H9 (cell line): Measurements from ENCODE around the gene TRPM3. TPM values are rescaled to one million over a fixed set of nuclear protein-coding genes. Genes with fewer than 3 reads are reported as not detected.

ENCODE experiments used
- DNase-seq: peaks from one replicate; pipeline ENCODE4 v3.0.0-alpha.2; 2017
- H2AFZ ChIP-seq: one replicate; pipeline ENCODE4 v1.6.1; 2013; ENCODE audit warnings: mild to moderate bottlenecking, low read length, control low read depth, moderate library complexity
- H2AK5ac ChIP-seq: 2 replicates; pipeline ENCODE4 v1.6.1; 2013; ENCODE audit warnings: low read length, control low read depth, mixed read lengths; ENCODE audit not compliant: insufficient read length
- H2BK120ac ChIP-seq: one replicate; pipeline ENCODE4 v1.6.1; 2013; ENCODE audit warnings: low read depth, mild to moderate bottlenecking, low read length, control low read depth, inconsistent platforms; ENCODE audit not compliant: poor library complexity, severe bottlenecking
- H2BK12ac ChIP-seq: 2 replicates; pipeline ENCODE4 v1.6.1; 2013; ENCODE audit warnings: low read length, control low read depth, mixed read lengths, low read depth; ENCODE audit not compliant: insufficient read length
- H2BK15ac ChIP-seq: 2 replicates; pipeline ENCODE4 v1.6.1; 2013; ENCODE audit warnings: low read depth, low read length, control low read depth
- H2BK20ac ChIP-seq: one replicate; pipeline ENCODE4 v1.6.1; 2013; ENCODE audit warnings: low read depth, mild to moderate bottlenecking, low read length, control low read depth, inconsistent platforms; ENCODE audit not compliant: poor library complexity, severe bottlenecking
- H2BK5ac ChIP-seq: 2 replicates; pipeline ENCODE4 v1.6.1; 2013; ENCODE audit warnings: low read length, control low read depth, mixed read lengths; ENCODE audit not compliant: insufficient read length
- H3K14ac ChIP-seq: 2 replicates; pipeline ENCODE4 v1.6.1; 2013; ENCODE audit warnings: low read length, control low read depth; ENCODE audit not compliant: insufficient read depth
- H3K18ac ChIP-seq: 2 replicates; pipeline ENCODE4 v1.6.1; 2013; ENCODE audit warnings: low read depth, mild to moderate bottlenecking, mixed read lengths, low read length, control low read depth; ENCODE audit not compliant: insufficient read length
- H3K23ac ChIP-seq: 2 replicates; pipeline ENCODE4 v1.6.1; 2013; ENCODE audit warnings: low read length, control low read depth, mixed read lengths, low read depth; ENCODE audit not compliant: insufficient read length
- H3K23me2 ChIP-seq: 2 replicates; pipeline ENCODE4 v1.6.1; 2013; ENCODE audit warnings: low read depth, mild to moderate bottlenecking, mixed read lengths, low read length, control low read depth; ENCODE audit not compliant: insufficient read length, poor library complexity, severe bottlenecking
- H3K27ac ChIP-seq: 2 replicates; pipeline ENCODE4 v1.5.1; 2013; ENCODE audit warnings: low read length, control low read depth, mixed read lengths, low read depth; ENCODE audit not compliant: insufficient read length
- H3K27me3 ChIP-seq: 2 replicates; pipeline ENCODE4 v1.6.1; 2013; ENCODE audit warnings: low read length, control low read depth, inconsistent platforms; ENCODE audit not compliant: insufficient read depth
- H3K4ac ChIP-seq: 2 replicates; pipeline ENCODE4 v1.6.1; 2013; ENCODE audit warnings: low read depth, mild to moderate bottlenecking, control low read depth, inconsistent platforms, low read length, moderate library complexity
- H3K4me1 ChIP-seq: 2 replicates; pipeline ENCODE4 v1.6.1; 2013; ENCODE audit warnings: low read length, control low read depth, inconsistent platforms; ENCODE audit not compliant: insufficient read depth
- H3K4me2 ChIP-seq: 2 replicates; pipeline ENCODE4 v1.6.1; 2013; ENCODE audit warnings: low read length, control low read depth, mixed read lengths; ENCODE audit not compliant: insufficient read length, insufficient read depth
- H3K56ac ChIP-seq: 2 replicates; pipeline ENCODE4 v1.6.1; 2013; ENCODE audit warnings: low read depth, mild to moderate bottlenecking, mixed read lengths, low read length, control low read depth; ENCODE audit not compliant: insufficient read length
- H3K79me1 ChIP-seq: 2 replicates; pipeline ENCODE4 v1.6.1; 2013; ENCODE audit warnings: low read depth, mild to moderate bottlenecking, moderate library complexity, low read length, control low read depth, inconsistent platforms; ENCODE audit not compliant: insufficient read depth, poor library complexity, severe bottlenecking
- H3K79me2 ChIP-seq: 2 replicates; pipeline ENCODE4 v1.6.1; 2013; ENCODE audit warnings: low read length, control low read depth, inconsistent platforms; ENCODE audit not compliant: insufficient read depth
- H3K9ac ChIP-seq: 2 replicates; pipeline ENCODE4 v1.6.1; 2013; ENCODE audit warnings: low read length, control low read depth, mixed read lengths; ENCODE audit not compliant: insufficient read length; ENCODE audit errors: extremely low read depth
- H3K9me3 ChIP-seq: one replicate; pipeline ENCODE4 v1.6.1; 2013; ENCODE audit warnings: low read depth, low read length, inconsistent platforms; ENCODE audit not compliant: control insufficient read depth
- H3T11ph ChIP-seq: one replicate; pipeline ENCODE4 v1.6.1; 2013; ENCODE audit warnings: mild to moderate bottlenecking, low read length, control low read depth, inconsistent platforms
- H4K20me1 ChIP-seq: one replicate; pipeline ENCODE4 v1.6.1; 2013; ENCODE audit not compliant: control insufficient read depth, insufficient read length, insufficient read depth
- H4K5ac ChIP-seq: 2 replicates; pipeline ENCODE4 v1.6.1; 2013; ENCODE audit warnings: low read depth, mild to moderate bottlenecking, mixed read lengths, low read length, control low read depth; ENCODE audit not compliant: insufficient read length
- H4K8ac ChIP-seq: replicated peaks from 2 replicates; pipeline ENCODE4 v1.6.1; 2013; ENCODE audit warnings: low read length, control low read depth, mixed read lengths, low read depth; ENCODE audit not compliant: insufficient read length
- H4K91ac ChIP-seq: 2 replicates; pipeline ENCODE4 v1.6.1; 2013; ENCODE audit warnings: low read depth, mild to moderate bottlenecking, moderate library complexity, mixed read lengths, low read length, control low read depth; ENCODE audit not compliant: insufficient read length
- H3K27ac Mint-ChIP-seq, 3 experiments: 2 replicates in 2 of 3; 3 replicates in 1 of 3; pipeline ENCODE4 v1.8.0; 2020 to 2021; ENCODE audit warnings: mixed read lengths in 3 of 3, mild to moderate bottlenecking in 1 of 3, moderate library complexity in 1 of 3
- H3K27me3 Mint-ChIP-seq: 2 replicates; pipeline ENCODE4 v1.8.0; 2021; ENCODE audit warnings: low read depth, mild to moderate bottlenecking, moderate library complexity, mixed read lengths
- H3K36me3 Mint-ChIP-seq, 3 experiments: 2 replicates in 2 of 3; 3 replicates in 1 of 3; pipeline ENCODE4 v1.8.0; 2020 to 2021; ENCODE audit warnings: low read depth in 3 of 3, mixed read lengths in 3 of 3; ENCODE audit not compliant: insufficient read depth in 1 of 3
- H3K4me1 Mint-ChIP-seq, 2 experiments: 2 replicates each; pipeline ENCODE4 v1.8.0; 2020; ENCODE audit warnings: mixed read lengths in 2 of 2
- H3K4me3 Mint-ChIP-seq, 2 experiments: 2 replicates in 1 of 2; 3 replicates in 1 of 2; pipeline ENCODE4 v1.8.0; 2020 to 2021; ENCODE audit warnings: mild to moderate bottlenecking in 2 of 2, mixed read lengths in 2 of 2, moderate library complexity in 1 of 2
- H3K9me3 Mint-ChIP-seq, 2 experiments: 2 replicates in 1 of 2; 3 replicates in 1 of 2; pipeline ENCODE4 v1.8.0; 2020; ENCODE audit warnings: mild to moderate bottlenecking in 2 of 2, mixed read lengths in 2 of 2, moderate library complexity in 1 of 2
- WGBS: extraction: QIAGEN DNeasy Blood & Tissue Kit; methylation state at CpG from one replicate; pipeline ENCODE4 v1.1.7; 2013; ENCODE audit warnings: missing lambda C conversion rate, low lambda C conversion rate, mixed read lengths; ENCODE audit not compliant: insufficient read length; ENCODE audit errors: extremely low coverage; 5-methylcytosine and 5-hydroxymethylcytosine counted together
- total RNA-seq: library from RNA; stranded (reverse); gene quantifications from 2 replicates; pipeline ENCODE4 v1.2.1, GENCODE V29; 2021
- TF ChIP-seq, protein P1 (sequence below): fragments of 200-600 bp; sonication (generic); conservative IDR thresholded peaks from 3 replicates; pipeline ENCODE4 v1.8.0; 2021; ENCODE audit warnings: antibody characterized with exemption, mild to moderate bottlenecking

The TRPM3 gene
- total RNA-seq, 1 experiment from 2014 or later: 10.3 TPM

DNA sequence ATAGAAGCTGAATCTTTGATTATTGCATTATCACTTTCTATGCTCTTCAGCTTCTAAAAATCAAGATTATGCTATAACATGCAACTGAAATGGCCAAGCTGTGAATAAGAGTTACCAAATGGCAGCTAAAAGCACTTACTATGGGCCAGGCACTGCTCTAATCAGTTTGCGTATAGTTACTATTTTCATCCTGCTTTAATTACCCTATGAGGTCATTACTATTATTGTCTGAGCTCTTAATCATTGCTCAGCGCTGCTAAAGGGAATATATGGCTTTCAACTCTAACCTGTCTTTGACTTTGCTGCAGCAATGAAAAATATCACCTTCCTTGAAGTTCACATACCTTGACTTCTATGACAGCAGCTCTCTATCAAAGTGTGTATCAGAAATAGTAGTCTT lies 210.8 kb downstream of the TRPM3 start:
- no peak overlapping the region for H2BK12ac ChIP-seq

More for the DNA sequence above, 210.8 kb downstream of the TRPM3 start:
- no CpG with 5 or more reads among the region's 2 CpGs for WGBS
- Mint-ChIP-seq H3K27ac (no peak overlapping the region), H3K9me3 (peaks cover 0 to 3% of the 10 kb centered on the region in 2 experiments; a peak in 2 of 5 replicates), H3K4me1 (no peaks in the 10 kb centered on the region), H3K4me3 (no peak overlapping the region), H3K27me3 (no peaks in the 10 kb centered on the region), H3K36me3 (peaks cover 0 to 6% (median 2%) of the 10 kb centered on the region in 3 experiments; a peak in 3 of 7 replicates)
- Histone ChIP-seq H3K9ac (no peak overlapping the region), H3K27me3 (no peaks in the 10 kb centered on the region), H3K4me2 (no peak overlapping the region), H3K56ac (no peak overlapping the region), H3K18ac (no peak overlapping the region), H4K91ac (no peak overlapping the region), H3K23ac (no peak overlapping the region), H3K79me2 (no peaks in the 10 kb centered on the region), H3K79me1 (no peaks in the 10 kb centered on the region), H2BK20ac (no peak overlapping the region), H2AK5ac (no peak overlapping the region), H4K5ac (no peak overlapping the region), H3K23me2 (no peaks in the 10 kb centered on the region), H3K9me3 (no peaks in the 10 kb centered on the region), H3K4ac (no peak overlapping the region), H3K27ac (no peak overlapping the region), H2BK15ac (no peak overlapping the region), H2AFZ (no peak overlapping the region), H2BK5ac (no peak overlapping the region), H2BK120ac (no peak overlapping the region), H3T11ph (no peak overlapping the region), H3K14ac (no peak overlapping the region), H4K8ac (no peak overlapping the region), H4K20me1 (no peaks in the 10 kb centered on the region), H3K4me1 (no peaks in the 10 kb centered on the region)
- TF ChIP-seq, protein P1, sequence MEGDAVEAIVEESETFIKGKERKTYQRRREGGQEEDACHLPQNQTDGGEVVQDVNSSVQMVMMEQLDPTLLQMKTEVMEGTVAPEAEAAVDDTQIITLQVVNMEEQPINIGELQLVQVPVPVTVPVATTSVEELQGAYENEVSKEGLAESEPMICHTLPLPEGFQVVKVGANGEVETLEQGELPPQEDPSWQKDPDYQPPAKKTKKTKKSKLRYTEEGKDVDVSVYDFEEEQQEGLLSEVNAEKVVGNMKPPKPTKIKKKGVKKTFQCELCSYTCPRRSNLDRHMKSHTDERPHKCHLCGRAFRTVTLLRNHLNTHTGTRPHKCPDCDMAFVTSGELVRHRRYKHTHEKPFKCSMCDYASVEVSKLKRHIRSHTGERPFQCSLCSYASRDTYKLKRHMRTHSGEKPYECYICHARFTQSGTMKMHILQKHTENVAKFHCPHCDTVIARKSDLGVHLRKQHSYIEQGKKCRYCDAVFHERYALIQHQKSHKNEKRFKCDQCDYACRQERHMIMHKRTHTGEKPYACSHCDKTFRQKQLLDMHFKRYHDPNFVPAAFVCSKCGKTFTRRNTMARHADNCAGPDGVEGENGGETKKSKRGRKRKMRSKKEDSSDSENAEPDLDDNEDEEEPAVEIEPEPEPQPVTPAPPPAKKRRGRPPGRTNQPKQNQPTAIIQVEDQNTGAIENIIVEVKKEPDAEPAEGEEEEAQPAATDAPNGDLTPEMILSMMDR: no peak
- DNase-seq: no peak
